Ovary (tissue), 9 donors: Measurements from ENCODE around the gene ZKSCAN7. TPM values are rescaled to one million over a fixed set of nuclear protein-coding genes. Genes with fewer than 3 reads are reported as not detected.

Source experiments
- DNase-seq, 5 donors: peaks; one replicate each; pipeline ENCODE4 v3.0.0-alpha.2; 2019 to 2020
- H3K27ac ChIP-seq, 2 donors: fragments of 200-600 bp; one replicate each; pipeline versions ENCODE4 v1.5.1 to v1.8.0; 2019 to 2022
- H3K27me3 ChIP-seq: fragments of 200-600 bp; one replicate; pipeline ENCODE4 v1.8.0; 2022
- H3K36me3 ChIP-seq: fragments of 200-600 bp; sonication (generic); one replicate; pipeline ENCODE4 v1.5.1; 2019
- H3K4me1 ChIP-seq: one replicate; pipeline ENCODE4 v1.8.1; 2013; ENCODE audit warnings: mild to moderate bottlenecking, moderate library complexity; ENCODE audit not compliant: insufficient read depth
- H3K4me3 ChIP-seq: fragments of 200-600 bp; sonication (generic); one replicate; pipeline ENCODE4 v1.5.1; 2017
- H3K9me3 ChIP-seq, 2 donors: fragments of 200-600 bp in 1 of 2; sonication (generic) in 1 of 2; one replicate each; pipeline versions ENCODE4 v1.5.1 to v1.8.1; 2013 to 2019; ENCODE audit warnings: mild to moderate bottlenecking in 1 of 2, moderate library complexity in 1 of 2
- CTCF ChIP-seq, 3 donors: fragments of 450-650 bp in 2 of 3; fragments of 200-600 bp in 1 of 3; IDR thresholded peaks; one replicate each; pipeline versions ENCODE4 v1.5.1 to v1.8.0; 2016 to 2022; ENCODE audit warnings: antibody characterized with exemption in 3 of 3, mild to moderate bottlenecking in 1 of 3
- EP300 ChIP-seq: sonication (generic); formaldehyde crosslinking; IDR thresholded peaks from one replicate; pipeline ENCODE4 v1.6.1; 2017; ENCODE audit warnings: antibody characterized with exemption
- POLR2A ChIP-seq: fragments of 450-650 bp; IDR thresholded peaks from one replicate; pipeline ENCODE4 v1.6.1; 2017; ENCODE audit warnings: antibody characterized with exemption, mild to moderate bottlenecking, moderate library complexity
- WGBS, 3 donors: extraction: QIAGEN DNeasy Blood & Tissue Kit in 1 of 3; methylation state at CpG; one replicate each; pipeline versions ENCODE4 v1.1.5 to v1.1.7; 2013 to 2017; 5-methylcytosine and 5-hydroxymethylcytosine counted together
- intact Hi-C, 4 donors: fragments of 100-400 bp; cut with DNase I; formaldehyde crosslinking; loops; one replicate each; pipeline versions ENCODE4 v1.11.0 to v1.15.1; 2022 to 2023
- polyA plus RNA-seq, 2 donors: library from polyadenylated mRNA; stranded (reverse); fragments of 200-250 nt in 1 of 2; fragments of 350-450 nt in 1 of 2; fragmentation: Illumina TruSeq in 1 of 2; extraction: RNeasy Lipid Tissue Mini Kit (QIAGEN cat#74804) in 1 of 2; gene quantifications; one replicate each; pipeline ENCODE4 v1.2.3, GENCODE V29; 2013 to 2014
- total RNA-seq, 7 donors: library from RNA; depleted of rRNA in 2 of 7; stranded (reverse); fragments of >200 nt in 2 of 7; fragmentation: NEBNext Ultra II Directional in 3 of 7; extraction: Animal tissue kit (Norgen Biotek cat#: 25700) in 3 of 7; gene quantifications; one replicate each; pipeline versions ENCODE4 v1.1.0 to v1.2.4, GENCODE V29; 2016 to 2023
- donor health status: DM: no; HTN: no; CAD: no; lungs with moderate emphysema.
- donor health status: DM: no; HTN: no; CAD: no.
- donor health status: Bipolar disorder and iron deficiency.
- donor health status: DM: yes; HTN: yes; CAD: no.
- donor health status: DM: no; HTN: no; CAD: no.
- donor health status: DM: yes; HTN: yes; CAD: no.

ZKSCAN7 gene
- total and polyA plus RNA-seq, 9 donors: 4.9 to 10.7 (median 7.7) TPM

- WGBS, 3 donors: 0 to 1% (median 0%) methylated on average over 6 of the region's 6 CpGs
- Histone ChIP-seq H3K4me3 (peak overlapping the region; percentile 85), H3K4me1 (peaks cover 2% of the 10 kb centered on the region), H3K27me3 (no peaks in the 10 kb centered on the region), H3K9me3 (no peaks in the 10 kb centered on the region), H3K36me3 (no peaks in the 10 kb centered on the region), H3K27ac (peak overlapping the region; percentile 85 to 91)
- intact Hi-C loops: no loop called here
- no peak for DNase-seq
- no peak for TF ChIP-seq EP300
- no peak for TF ChIP-seq CTCF (IDR thresholded peaks at IDR 0.05)
- TF ChIP-seq POLR2A: no peak
Measured at GRCh38 chr3:44510000-44510368, 45.0 kb upstream of the ZKSCAN7 start.

- no peak for TF ChIP-seq POLR2A
- WGBS, 3 donors: 27 to 34% (median 31%) methylated on average over 4 of the region's 4 CpGs
- peak overlapping the region; percentile 85 to 91 for H3K27ac ChIP-seq
- no peak for DNase-seq
- peaks cover 2% of the 10 kb centered on the region for H3K4me1 ChIP-seq
- H3K36me3 ChIP-seq: no peaks in the 10 kb centered on the region
- H3K9me3 ChIP-seq: no peaks in the 10 kb centered on the region
- H3K4me3 ChIP-seq: peak overlapping the region; percentile 85
- no peaks in the 10 kb centered on the region for H3K27me3 ChIP-seq
- intact Hi-C loops: no loop called here
Measured at GRCh38 chr3:44511238-44511566, 43.8 kb upstream of the ZKSCAN7 start.

GRCh38 chr3:44513513-44513912 lies 41.5 kb upstream of the ZKSCAN7 start:
- H3K27me3 ChIP-seq: no peaks in the 10 kb centered on the region
- WGBS, 3 donors: 36 to 44% (median 39%) methylated on average over 3 of the region's 3 CpGs
- no peak for TF ChIP-seq EP300
- no peak for TF ChIP-seq POLR2A
- TF ChIP-seq CTCF (IDR thresholded peaks at IDR 0.05): no peak
- H3K27ac ChIP-seq: no peak overlapping the region
- no peak for DNase-seq
- no peaks in the 10 kb centered on the region for H3K36me3 ChIP-seq
- no peaks in the 10 kb centered on the region for H3K9me3 ChIP-seq
- H3K4me3 ChIP-seq: no peak overlapping the region
- intact Hi-C loops: no loop called here
- H3K4me1 ChIP-seq: peaks cover 2% of the 10 kb centered on the region

GRCh38 chr3:44516230-44516629 lies 38.8 kb upstream of the ZKSCAN7 start:
- Histone ChIP-seq H3K4me1 (no peaks in the 10 kb centered on the region), H3K36me3 (no peaks in the 10 kb centered on the region), H3K4me3 (no peak overlapping the region), H3K27ac (no peak overlapping the region), H3K9me3 (no peaks in the 10 kb centered on the region), H3K27me3 (no peaks in the 10 kb centered on the region)
- WGBS, 3 donors: 88 to 94% (median 91%) methylated on average over 3 of the region's 3 CpGs
- TF ChIP-seq POLR2A (no peak), EP300 (no peak), CTCF (IDR thresholded peaks at IDR 0.05) (no peak)
- intact Hi-C loops: no loop called here
- DNase-seq: no peak

GRCh38 chr3:44518782-44519156 lies 36.2 kb upstream of the ZKSCAN7 start:
- Histone ChIP-seq H3K4me3 (no peak overlapping the region), H3K9me3 (no peaks in the 10 kb centered on the region), H3K4me1 (no peaks in the 10 kb centered on the region), H3K27ac (no peak overlapping the region), H3K36me3 (no peaks in the 10 kb centered on the region), H3K27me3 (no peaks in the 10 kb centered on the region)
- WGBS, 3 donors: 57 to 59% (median 59%) methylated on average over 2 of the region's 2 CpGs
- TF ChIP-seq POLR2A (no peak), EP300 (no peak)
- intact Hi-C loops: no loop called here
- DNase-seq: no peak

- intact Hi-C loops: no loop called here
- DNase-seq: no peak
- TF ChIP-seq CTCF (IDR thresholded peaks at IDR 0.05) (no peak), POLR2A (no peak), EP300 (no peak)
- Histone ChIP-seq H3K9me3 (no peaks in the 10 kb centered on the region), H3K27me3 (no peaks in the 10 kb centered on the region), H3K27ac (no peak overlapping the region), H3K36me3 (no peaks in the 10 kb centered on the region), H3K4me3 (no peak overlapping the region), H3K4me1 (no peaks in the 10 kb centered on the region)
- WGBS, 3 donors: 81 to 91% (median 84%) methylated on average over 3 of the region's 3 CpGs
Measured at GRCh38 chr3:44521721-44522120, 33.3 kb upstream of the ZKSCAN7 start.
